AML-193 (cell line): Measurements from ENCODE around the gene STARD13.

ENCODE experiments used
- DNase-seq, 2 experiments: peaks; one replicate each; lab custom pipeline; 2025; lab: John Stamatoyannopoulos, UW

The STARD13 gene

DNA sequence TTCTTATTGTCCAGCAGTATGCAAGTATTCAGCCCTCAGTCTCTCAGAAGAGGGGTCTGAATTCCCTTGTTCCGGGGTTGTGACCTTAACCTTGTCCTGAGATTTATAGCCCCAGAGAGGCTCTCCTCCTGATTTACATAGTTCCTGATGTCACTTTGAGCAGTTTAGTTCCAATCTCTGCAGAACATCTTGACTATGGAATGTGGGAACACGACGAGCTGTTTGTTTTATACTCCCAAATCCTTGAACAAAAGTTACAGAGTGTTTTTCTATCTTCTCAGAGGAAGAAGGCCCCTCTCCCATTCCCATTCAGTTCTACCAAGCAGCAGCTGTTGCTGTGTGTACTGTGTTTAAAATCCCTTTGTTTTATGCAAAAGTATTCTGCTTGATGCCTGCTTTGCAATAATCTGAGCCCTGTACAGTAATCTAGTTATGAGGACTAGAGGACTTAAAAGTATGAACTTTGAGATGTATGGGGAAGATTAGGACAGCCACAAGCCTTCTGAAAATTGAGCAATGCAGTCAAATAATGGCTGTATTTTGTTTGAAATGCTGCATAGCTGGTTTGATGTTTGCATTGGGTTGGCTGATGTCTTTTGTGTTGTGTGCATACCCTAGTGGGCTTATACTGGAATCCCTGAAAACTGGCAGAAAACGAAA is 194.7 kb downstream of the STARD13 start:
- DNase-seq: no peak

DNA sequence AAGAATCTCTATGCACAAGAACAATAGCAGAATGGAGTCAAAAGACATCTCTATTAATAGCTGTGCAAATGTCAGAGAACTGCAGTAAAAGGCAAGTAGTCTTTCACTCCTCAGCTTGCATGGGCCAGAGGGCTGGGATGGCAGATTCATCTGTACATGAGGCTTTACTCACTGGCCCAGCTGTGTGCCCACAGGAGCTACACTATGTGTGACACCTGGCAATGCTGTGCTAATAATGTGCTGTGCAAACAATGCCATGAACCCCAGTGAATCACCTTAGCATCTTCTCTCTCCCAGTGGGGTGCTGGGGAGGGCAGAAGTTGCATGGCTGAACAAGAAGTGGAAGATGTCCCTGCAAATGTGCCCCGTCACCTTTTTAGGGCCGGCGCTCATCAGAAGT is 196.2 kb downstream of the STARD13 start:
- DNase-seq: no peak

DNA sequence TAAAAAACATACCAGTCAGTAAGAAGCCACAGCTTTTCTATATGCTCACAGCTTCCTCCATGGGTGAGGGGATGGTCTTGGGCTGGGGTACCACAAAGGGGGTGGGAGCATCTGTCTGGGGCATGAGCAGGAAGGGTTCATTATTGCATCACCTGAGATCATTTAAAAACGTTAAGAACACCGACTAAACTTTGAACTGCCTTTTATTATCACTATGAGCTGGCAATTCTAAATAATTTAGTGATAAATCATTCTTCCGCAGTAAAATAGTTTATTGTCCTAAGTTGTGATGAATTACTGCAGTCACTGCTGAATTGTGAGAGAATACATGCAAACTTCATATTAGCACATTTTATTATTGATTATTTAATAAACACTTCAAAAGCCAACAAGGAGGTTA is 197.8 kb downstream of the STARD13 start:
- no peak for DNase-seq

DNA sequence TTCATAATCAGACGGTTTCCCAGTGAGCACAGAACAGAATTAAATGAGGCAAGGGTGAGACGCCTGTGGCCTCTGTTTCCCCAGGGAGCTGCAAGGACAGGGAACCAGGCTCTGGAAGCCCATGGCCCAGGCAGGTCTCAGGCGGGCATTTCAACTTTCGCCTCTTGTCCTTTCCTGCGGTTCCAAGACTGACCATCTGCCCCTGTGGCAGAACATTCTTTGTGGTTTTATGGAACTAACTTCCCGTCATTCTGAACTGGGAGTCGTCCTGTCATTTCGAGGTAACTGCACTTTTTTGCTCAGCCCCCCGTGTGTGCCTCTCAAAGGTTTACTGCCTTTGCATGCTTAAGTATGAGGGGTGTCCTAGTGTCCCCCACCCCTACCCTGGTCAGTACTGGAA is 198.5 kb downstream of the STARD13 start:
- DNase-seq: no peak

DNA sequence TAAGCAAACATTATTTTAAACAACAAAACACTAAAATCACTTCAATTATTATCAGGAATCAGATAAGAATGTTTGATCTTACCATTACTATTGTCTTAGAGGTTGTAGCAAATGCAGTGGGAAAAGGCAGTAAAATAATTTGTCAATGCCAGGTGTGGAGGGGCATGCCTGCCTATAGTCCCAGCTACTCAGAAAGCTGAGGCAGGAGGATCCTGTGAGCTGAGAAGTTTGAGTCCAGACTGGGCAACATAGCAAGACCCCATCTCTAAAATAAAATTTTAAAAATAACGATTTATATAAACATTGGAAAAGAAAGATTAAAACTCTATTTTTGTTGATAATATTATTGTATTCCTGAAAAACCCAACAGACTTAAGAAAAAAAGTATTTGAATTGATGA is 202.5 kb downstream of the STARD13 start:
- DNase-seq: no peak

DNA sequence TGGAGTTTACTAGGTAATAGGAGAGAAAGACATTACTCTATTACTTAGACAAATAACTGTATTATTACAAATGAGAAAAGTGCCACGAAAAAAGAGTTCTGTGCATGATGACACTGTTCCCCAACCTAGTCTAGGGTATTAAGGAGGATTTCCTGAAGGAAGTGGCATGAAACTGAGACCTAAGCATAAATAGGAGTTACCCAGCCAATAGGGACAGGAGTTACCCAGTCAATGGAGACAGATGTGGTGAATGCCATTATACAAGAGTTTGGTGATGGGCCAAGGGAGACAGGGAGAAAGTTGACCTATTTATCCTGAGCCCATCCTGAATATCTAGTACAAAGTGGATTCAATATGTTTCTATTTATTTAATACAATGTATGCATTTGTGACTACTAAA is 203.9 kb downstream of the STARD13 start:
- no peak for DNase-seq

DNA sequence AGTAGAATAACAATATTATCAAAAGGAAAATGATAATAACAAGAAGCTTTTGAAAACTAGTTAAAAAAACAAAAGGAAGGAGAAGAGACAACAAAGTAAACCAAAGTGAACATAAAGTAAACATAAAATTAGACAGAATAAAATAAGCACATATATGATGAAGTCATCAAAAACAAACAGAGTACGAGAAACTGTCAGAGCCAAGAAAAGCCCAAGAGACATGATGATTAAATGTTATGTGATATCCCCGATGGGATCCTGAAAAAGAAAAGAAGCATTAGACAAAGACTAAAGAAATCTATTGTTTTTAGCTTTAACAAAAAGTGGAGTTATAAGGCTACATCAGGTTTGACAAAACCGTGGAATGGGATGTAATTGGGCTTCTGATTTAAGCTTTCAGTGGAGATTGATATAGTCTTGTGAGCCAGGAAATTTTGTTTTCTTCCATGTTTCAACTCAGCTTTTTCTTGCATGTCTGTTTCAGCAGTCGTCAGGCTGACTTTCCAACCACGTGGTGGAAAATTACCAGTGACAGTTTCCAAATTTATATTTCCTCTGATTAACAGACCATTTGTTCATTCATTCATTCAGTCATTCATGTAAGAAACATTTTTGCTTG is 204.5 kb downstream of the STARD13 start:
- DNase-seq: no peak

DNA sequence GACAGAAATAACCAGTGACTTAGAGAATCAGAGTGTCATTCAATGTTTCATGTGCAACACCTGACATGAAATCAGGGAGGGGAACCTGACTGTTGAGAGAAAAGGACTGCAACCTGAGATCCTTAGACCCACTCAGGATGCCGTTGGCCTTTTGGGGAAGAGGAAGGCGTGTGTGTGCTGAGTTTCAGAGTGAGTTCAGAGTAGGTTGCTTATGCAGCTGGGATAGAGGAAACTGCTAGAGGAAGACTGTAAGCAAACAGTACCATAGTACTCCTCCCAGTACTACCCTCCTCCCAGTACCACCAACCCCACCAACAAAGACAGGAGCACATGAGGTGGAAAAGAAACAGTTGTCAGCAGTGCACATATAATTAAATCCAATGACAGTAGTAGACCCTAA is 205.6 kb downstream of the STARD13 start:
- DNase-seq: no peak

DNA sequence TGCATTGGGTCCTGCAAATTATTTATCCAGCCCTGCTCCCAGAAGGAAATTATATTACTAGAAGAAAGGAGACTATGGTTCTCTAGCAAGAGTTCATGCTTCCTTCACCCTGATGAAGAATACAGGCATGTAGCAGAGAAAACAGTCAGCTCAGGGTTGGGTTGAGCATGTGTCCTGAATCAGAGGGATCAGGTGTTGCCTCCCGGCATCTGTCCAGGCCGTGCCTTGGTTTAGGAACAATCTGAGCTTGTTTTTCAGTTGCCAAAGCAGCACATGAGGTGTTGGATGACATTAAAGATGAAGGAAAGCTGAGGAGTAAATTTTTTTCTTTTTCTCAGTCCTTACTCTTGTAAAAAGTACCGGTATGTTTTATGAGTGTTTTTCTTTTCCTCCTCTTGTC is 207.3 kb downstream of the STARD13 start:
- no peak for DNase-seq

DNA sequence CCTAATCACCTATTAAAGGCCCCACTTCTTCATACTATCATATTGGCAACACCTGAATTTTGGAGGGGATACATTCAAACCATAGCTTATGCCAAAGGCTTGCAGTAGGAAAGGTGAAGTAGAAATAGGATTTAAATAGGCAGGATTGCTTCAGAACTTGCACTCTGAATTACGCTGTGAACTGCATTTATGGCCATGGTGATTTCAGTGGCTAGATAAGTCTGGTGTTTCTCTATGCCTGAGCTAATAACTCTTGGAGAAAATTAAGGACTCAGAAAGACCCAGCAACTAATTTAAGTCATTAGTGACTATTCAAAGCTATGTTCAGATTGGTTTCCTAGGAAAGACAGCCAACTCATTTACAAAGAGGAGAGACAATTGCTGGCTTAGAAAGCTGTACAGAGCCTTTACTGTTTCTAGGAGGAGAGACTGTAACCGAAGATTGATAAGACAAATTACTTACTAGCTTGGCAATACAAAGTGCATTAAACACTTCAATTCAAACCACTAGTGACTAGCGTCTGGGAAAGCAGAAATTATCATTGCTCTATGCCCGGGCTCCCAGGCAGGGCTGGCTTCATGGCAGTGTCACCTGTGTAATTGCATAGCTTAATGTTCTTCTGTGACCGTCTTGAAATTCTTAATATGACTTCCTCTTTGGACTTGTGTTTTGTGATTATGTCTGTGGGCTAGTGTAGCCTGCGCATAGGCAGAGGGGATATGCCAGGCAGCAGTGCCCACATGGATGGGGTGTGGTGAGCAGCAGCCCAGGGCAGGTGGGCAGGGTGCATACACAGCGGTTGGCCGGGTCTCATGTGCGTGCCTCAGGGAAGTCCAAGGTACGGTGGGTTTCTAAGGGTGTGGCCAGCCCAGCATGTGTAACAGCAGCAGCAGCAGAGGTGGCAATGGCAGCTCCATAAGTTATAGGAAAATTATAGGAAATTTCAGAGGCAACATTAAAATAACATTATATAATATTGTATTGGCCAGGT is 209.3 kb downstream of the STARD13 start:
- no peak for DNase-seq

DNA sequence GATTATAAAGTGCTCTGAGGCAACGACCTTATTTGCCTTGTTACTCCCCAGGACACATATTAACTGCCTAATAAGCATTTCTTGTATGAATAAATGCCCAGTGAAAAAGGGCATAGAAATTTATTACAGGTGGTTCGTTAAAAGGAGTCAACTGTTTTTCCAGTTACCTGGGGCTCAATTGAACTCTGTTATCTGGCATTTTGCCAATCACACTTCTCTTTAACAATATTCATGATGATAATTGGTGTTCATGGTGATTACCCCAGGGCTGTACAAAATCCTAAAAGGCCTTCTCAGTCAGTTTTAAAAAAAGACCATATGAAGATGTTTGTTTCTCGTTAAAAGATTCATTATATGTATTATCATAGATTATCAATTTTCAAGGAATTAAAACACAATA is 212.2 kb downstream of the STARD13 start:
- DNase-seq: no peak

DNA sequence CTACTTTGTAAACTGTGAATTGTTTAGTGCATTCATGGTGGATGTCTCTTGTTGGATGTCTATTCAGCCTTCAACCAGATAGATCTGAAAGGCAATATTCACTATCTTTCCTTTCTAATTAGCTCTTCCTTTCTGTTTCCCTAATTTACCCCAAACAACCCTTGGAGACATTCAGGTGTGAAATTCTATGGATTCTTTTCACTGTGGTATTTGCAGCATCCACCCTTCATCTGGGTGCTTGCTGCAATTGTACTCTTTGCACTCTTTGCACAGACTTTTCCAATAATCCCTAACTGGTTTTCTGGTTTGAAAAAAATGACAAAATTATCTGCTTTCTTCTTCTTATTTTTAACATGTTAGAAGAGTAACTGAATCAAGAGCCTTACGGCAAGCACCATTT is 212.8 kb downstream of the STARD13 start:
- no peak for DNase-seq

DNA sequence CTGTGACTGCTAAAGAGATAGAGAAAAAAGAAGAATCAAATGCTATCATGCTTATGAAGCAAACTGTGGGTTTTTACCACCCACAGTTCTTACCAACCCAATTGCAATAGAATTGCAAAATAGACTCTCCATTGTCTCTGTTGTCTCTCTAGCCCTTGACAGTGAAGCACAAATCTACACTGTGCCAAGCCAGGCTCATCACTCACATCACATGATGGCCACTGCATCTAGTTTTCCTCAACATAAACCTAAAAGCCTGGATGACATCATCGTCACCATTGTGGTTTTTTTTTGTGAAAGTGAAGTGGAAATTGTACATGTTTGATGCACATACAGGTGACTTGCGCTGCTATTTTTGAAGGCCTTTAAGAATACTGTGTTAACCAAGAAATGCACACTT is 213.3 kb downstream of the STARD13 start:
- DNase-seq: no peak

DNA sequence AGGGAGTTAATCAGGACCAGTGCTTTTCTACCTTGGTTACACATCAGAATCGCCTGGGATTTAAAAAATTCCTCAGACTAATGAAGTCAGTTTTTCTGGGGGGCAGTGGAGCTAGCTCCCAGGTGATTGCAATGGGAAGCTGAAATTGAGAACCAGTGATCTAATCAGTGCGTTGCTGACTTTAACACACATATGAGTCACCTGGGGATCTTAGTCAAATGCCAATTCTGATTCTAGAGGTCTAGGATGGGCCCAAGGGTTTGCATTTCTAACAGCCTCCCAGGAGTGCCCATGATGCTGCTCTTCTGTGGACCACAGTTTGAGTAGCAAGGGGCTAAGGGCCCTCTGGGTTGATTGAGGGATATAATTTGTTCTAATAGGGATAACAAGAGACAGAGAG is 214.8 kb downstream of the STARD13 start:
- no peak for DNase-seq

DNA sequence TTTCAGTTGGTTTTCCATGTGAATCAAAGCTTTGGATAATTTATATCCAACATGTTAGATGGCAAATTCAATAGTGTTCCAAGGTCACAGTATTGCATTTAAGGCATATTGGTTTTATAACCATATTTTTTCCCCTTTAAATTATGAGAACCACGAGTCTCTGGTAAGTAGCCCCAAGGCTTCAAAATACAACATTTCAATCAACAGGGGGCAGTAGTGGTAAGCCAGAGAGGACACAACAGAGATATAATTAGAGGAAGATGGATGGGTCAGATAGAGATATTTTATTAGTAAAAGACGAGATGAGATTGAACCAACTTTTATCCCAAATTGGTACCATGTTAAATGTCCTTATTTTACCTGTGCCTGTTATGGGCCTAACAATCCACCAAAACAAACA is 216.2 kb downstream of the STARD13 start:
- no peak for DNase-seq

DNA sequence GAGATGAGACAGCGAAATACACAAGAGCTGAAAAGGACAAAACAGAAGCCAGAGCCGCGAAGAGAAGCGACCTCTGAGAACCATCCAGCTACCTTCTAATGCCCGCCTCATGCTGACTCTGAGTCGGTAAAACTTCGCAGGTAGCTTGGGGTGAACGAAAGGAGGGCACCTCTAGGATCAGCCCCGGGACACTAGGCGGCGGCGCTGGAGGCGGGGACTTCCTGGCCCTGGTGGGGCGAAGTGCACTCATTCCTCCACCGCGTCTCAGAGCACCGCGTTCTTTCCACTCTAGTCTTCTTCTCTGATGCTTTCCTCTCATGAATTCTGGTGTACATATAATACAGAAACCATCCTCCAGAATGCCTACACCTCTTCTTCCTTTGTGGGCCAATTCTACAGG is 219.2 kb downstream of the STARD13 start:
- no peak for DNase-seq

DNA sequence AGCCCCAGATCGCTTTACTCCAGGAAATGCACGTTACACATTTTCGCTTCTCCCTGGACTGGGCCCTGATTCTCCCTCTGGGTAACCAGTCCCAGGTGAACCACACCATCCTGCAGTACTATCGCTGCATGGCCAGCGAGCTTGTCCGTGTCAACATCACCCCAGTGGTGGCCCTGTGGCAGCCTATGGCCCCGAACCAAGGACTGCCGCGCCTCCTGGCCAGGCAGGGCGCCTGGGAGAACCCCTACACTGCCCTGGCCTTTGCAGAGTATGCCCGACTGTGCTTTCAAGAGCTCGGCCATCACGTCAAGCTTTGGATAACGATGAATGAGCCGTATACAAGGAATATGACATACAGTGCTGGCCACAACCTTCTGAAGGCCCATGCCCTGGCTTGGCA is 224.7 kb downstream of the STARD13 start:
- DNase-seq: no peak

DNA sequence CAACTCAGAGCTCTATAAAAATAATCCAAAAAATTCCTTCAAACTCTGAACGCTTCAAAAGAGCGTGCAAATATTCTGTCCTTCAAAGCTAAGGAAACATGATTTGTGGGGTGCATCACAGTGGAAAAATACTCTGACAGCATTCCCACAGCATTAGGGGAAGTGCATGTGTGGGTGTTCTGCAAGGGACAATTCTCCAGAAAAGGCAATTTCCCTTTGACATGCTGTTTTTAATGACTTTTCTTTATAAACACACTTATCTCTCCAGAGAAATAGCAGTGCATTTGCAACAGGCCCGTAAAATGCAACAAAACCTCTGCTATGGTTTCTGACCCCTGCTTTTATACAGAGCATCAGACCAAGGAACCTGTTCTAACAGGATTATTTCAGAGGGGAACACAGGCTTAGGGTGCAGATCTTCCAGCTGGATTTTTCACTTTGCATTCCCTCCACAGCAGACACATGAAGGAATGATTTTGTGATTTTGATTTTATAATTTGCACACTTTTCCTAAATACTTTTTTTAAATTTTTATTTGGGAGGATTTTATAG is 226.7 kb downstream of the STARD13 start:
- DNase-seq: no peak

DNA sequence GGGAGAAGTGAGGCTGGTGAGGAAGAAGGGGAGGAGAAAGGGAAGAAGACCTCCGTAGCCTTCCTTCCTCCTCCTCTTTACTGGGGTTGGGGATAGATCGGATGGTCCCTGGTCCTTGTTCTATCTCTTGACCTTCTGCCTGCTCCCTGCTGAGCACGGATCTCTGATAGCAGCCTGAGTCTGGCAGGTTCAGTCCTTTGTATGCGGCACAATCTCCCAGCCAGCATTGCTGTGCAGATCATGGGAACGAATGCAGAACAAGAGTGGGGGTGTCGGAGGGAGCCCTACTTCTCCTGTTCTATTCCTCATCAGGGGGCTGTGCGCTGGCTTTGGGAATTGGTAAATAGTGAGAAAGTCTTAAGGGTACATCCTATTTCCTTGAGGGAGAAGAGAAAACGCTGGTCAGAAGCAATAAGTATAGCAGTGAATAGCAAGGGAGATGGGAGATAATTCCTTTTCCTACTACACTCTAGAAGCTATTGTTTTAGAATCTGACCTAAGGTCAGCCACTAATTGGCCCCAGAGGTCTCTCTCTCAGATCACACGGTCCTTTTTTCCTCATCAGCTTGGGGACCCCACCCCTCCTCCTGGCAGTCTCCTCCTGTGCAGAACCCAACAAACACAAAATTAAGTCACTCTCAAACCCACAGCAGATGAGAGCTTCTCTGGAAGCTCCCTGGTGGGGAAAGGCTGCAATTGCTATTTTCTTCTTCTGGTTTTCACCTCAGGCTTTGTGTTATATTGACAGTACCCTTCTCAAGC is 228.4 kb downstream of the STARD13 start:
- no peak for DNase-seq

DNA sequence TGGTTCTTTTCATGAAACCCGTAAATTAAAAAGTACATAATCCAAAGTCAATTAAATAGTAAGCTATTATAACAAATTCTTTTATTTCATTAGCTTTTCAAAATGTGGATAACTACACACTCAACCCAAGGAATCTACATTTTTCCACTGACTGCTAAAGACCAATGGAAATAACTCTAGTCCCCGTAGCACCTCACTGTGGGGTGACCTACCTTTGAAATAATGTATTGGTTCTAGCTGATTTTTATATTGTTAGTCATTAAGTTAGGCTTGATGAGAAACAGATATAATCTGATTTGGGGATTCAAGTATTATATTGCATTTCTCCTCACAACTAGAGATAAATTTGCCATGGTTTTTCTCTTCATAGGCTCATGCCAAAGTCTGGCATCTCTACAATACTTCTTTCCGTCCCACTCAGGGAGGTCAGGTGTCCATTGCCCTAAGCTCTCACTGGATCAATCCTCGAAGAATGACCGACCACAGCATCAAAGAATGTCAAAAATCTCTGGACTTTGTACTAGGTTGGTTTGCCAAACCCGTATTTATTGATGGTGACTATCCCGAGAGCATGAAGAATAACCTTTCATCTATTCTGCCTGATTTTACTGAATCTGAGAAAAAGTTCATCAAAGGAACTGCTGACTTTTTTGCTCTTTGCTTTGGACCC is 232.0 kb downstream of the STARD13 start:
- DNase-seq: no peak
